Stimulated activated CD4-positive, alpha-beta T cell treated with anti-CD3 and anti-CD28 coated beads, Interleukin-1b, Interleukin-23, amount 100 ng/mL, for 48 hours (primary cell): ENCODE data around the gene DSCAML1.

ENCODE experiments used
- DNase-seq: peaks from one replicate; pipeline ENCODE4 v3.0.0-alpha.2; 2020

DSCAML1 gene

DNA sequence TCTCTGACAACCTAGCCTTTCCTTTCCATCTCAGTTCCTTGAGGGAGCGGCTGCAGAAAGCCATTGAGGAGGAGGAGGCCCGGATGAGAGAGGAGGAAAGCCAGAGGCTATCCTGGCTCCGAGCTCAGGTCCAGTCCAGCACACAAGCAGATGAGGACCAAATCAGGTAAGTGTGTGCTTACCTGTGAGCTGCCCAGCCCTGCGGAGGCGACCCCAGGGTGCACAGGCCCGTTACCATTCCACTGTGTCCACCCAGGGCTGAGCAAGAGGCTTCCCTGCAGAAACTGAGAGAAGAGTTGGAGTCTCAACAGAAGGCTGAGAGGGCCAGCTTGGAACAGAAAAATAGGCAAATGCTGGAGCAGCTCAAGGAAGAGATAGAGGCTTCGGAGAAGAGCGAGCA lies 406.3 kb downstream of the DSCAML1 start:
- no peak for DNase-seq

DNA sequence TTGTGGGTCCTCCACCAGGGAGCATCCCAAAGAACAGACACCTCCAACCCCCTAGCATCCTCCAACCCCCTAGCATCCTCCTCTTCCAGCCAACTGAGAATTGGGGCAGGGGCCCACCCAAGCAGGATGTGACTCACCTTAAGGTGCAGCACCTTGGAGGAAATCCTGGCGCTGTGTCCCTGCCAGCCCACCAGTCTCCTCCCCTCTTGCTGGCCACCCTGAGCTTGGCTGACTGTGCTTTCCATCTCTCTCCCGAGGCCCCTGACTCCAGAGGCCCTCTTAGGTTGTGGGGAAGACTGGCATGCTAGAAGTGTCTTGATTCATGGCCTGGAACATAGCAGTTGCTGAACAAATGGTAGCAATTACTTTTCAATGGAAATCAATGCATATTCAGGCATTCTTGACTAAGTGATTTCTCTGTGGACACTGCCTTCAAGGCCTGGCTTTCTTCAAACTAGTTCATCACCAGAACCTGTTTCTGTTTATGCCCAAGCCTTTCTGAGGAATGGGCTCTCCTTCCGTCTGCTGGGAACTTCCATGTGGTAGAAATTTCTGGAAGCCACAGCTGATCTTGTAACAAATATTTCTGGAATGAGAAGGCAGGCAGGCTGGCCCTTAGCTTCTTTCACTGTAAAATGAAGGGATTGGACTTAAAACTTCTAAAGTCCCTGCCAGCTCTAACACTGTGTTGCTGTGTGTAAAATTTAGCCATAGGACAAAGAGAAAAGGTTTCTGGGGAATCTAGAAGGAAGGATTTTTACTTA lies 408.8 kb downstream of the DSCAML1 start:
- no peak for DNase-seq

DNA sequence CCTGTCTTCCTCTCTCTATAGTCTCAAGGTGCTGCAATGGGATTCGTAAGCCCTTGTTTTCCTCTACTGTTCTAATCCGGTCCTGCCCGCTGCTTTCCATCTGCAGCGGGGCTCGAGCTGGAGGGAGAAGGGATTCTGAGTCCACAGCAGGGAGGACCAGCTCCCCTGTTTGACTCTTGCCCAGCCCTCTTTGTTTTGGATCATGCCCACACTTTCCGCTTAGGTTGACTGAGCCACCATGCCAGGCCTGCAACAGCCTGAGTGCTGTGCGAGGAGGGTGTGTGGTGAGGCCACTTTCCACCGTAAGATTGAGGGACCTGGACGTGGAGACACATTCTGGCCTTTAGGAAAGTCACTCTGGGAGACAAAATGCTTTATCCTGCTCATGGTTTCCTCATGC lies 411.1 kb downstream of the DSCAML1 start:
- DNase-seq: no peak

DNA sequence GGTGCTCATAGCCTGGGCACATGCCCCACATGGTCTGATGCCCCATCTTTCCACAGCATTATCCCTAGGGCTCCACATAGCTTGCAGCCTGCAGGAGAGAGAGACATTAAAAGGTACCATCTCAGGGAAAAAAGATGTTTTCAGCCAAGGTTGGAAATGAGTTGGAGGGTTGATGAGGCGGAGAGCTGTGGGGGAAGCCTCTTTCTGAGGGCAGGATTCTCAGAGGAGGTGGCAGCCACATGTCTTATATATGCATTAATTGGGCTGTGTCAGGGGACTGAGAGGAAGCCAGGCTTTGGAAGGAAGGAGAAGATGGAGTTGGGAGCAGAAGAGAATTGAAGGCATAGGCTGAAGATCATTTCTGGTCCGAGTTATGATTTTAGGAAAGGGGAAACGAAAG lies 411.5 kb downstream of the DSCAML1 start:
- no peak for DNase-seq

DNA sequence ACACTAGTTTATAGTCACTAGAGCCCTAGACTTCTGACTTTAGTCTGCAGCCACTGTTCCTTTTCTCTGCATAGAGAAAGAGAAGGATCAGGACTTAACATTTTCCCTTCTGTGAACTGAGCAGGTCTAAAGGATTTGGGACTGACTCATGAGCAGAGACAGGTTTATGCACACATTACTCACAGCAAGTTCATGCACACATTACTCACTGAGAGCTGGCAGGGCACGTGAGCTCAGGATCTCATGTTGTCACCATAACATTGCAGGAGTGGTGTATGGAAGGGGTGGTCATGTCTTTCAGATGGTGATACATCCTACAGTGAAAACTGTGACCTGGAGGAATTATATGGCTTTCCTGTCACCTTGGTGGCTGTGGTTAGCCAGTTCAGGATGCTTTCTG lies 413.0 kb downstream of the DSCAML1 start:
- DNase-seq: no peak

DNA sequence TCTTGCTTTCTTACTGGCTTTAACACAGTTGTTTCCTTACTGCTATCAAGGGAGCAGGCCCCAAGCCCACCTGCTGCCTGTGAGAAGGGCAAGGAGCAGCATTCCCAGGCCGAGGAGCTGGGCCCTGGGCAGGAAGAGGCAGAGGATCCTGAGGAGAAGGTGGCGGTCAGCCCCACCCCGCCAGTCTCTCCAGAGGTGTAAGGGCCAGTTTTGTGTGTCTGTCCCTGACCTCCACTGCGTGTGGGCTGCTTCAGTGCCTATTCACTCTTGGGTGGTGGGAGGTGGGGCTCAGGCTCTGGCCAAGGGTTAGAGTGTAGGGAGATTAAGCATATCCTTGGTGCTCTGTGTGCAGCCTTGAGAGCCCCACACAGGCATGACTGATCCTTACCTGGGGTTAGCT lies 414.3 kb downstream of the DSCAML1 start:
- DNase-seq: no peak

DNA sequence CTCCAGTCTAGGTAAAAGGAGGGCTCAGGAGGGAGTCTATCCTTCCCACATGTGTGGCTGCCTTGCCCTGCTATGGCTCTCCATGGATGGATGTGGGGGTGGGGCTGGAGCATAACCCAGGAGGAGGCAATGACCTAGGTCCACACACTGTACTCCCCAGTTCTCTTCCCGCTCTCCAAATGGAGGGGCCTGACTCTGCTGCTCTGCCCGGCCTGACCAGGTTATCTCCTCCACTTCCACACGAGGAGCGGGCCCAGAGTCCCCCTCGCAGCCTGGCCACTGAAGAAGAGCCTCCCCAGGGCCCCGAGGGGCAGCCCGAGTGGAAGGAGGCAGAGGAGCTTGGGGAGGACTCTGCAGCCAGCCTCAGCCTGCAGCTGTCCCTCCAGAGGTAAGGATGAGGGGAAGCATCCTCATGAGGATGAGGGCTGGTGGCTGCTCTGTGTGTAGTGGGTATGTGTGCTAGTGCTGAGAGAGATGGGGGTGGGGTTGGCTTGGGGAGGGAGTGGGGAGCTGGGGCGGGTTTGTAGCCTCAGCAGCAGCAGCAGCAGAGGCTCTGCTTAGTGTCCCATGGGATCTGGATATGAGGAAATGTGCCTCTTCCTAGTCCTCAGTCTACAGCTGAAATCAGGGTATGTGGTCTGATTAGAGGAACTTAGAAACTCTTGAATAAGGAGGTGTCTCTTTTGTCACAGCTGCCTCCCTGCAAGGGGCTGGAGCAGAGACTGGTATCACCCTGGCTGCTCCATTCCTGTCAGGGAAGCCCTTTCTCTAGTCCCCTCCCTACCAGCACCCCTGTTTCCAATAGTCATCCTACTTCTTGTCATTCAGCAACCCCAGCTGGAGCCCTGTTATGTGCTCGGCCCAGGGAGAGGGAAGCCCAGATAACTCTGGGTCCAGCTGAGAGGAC lies 415.3 kb downstream of the DSCAML1 start:
- no peak for DNase-seq

DNA sequence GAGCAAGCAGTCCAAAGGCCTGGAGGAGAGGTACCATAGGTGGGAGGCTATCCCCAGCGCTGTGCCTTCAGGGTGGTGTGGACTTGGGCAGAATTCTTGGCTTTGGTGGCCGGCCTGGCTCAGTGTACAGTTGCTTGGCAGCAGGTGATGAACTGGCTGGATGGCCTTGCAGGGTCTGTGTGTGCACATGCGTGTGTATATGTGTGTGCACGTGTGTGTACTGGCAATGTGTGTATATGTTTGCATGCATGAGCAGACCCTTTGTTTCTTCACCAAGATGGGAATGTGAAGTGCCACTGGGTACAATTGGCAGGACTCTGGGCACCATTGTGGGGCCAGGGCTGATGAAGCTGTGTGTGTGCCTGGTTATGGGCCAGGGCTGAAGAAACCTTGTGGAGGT lies 416.3 kb downstream of the DSCAML1 start:
- DNase-seq: no peak

- no peak for DNase-seq
Observed at GRCh38 chr11:117378976-117379865, 417.8 kb downstream of the DSCAML1 start.
